K562 (cell line): ENCODE results near the gene CELSR1. TPM values are rescaled to one million over a fixed set of nuclear protein-coding genes. Genes with fewer than 3 reads are reported as not detected.

Experiments
- ATAC-seq: fragments of 200-7000 bp; cut with Tn5 transposase; 3 replicates; pipeline ENCODE4 v1.9.1; 2020; ENCODE audit warnings: moderate library complexity
- BruUV-seq: library from RNA; stranded (reverse); fragments of 400-500 nt; replicated peaks from 2 replicates; lab custom pipeline; 2021; lab: Mats Ljungman, UMichigan
- CTCF ChIA-PET: fragments of 300-600 bp; formaldehyde crosslinking; extraction: SDS; loops from one replicate; lab custom pipeline; 2021; ENCODE audit warnings: low intra/inter-chr PET ratio; lab: Yijun Ruan, JAX
- POLR2A ChIA-PET: fragments of 300-600, 350-650 bp; sonication (Branson Sonifier 250); formaldehyde crosslinking; extraction: SDS; loops from one replicate; lab custom pipeline; 2021; ENCODE audit warnings: antibody characterized with exemption, inconsistent platforms; lab: Yijun Ruan, JAX
- DNase-seq, 4 experiments: peaks; one replicate each; pipeline versions ENCODE4 v3.0.0 to v3.0.0-alpha.2; 2011 to 2018; ENCODE audit warnings: low spot score in 3 of 4, mixed read lengths in 3 of 4; ENCODE audit errors: extremely low read depth in 1 of 4
- FAIRE-seq: peaks from 2 replicates; lab custom pipeline; 2011; peaks lifted over from hg19 to GRCh38; lab: Jason Lieb, UNC
- H2AFZ ChIP-seq: 2 replicates; pipeline ENCODE4 v1.6.0; 2011; ENCODE audit warnings: low read depth, low read length, control low read depth, inconsistent platforms
- H3K27ac ChIP-seq: fragments of 200-600 bp; 3 replicates; pipeline ENCODE4 v1.8.0; 2011; ENCODE audit warnings: low read depth, mild to moderate bottlenecking, control low read depth, inconsistent platforms, low read length, moderate library complexity, mixed read lengths; ENCODE audit errors: extremely low read depth
- H3K27me3 ChIP-seq, 2 experiments: fragments of 300-600 bp in 1 of 2; 2 replicates in 1 of 2; 3 replicates in 1 of 2; pipeline versions ENCODE4 v1.6.0 to v1.8.0; 2011; ENCODE audit warnings: inconsistent platforms in 2 of 2, low read length in 2 of 2, mild to moderate bottlenecking in 1 of 2, mixed read lengths in 1 of 2, moderate library complexity in 1 of 2; ENCODE audit not compliant: control insufficient read depth in 2 of 2, insufficient read depth in 2 of 2
- H3K36me3 ChIP-seq: fragments of 300-600 bp; 3 replicates; pipeline ENCODE4 v1.8.0; 2011; ENCODE audit warnings: mild to moderate bottlenecking, low read length, inconsistent platforms; ENCODE audit not compliant: control insufficient read depth, insufficient read depth
- H3K4me1 ChIP-seq, 2 experiments: fragments of 200-600 bp in 1 of 2; replicated peaks in 1 of 2; 2 replicates in 1 of 2; 3 replicates in 1 of 2; pipeline versions ENCODE4 v1.5.1 to v1.8.0; 2011; ENCODE audit warnings: inconsistent platforms in 2 of 2, low read length in 2 of 2, mild to moderate bottlenecking in 1 of 2, mixed read lengths in 1 of 2, moderate library complexity in 1 of 2; ENCODE audit not compliant: control insufficient read depth in 2 of 2, insufficient read depth in 2 of 2
- H3K4me2 ChIP-seq: 2 replicates; pipeline ENCODE4 v1.6.1; 2011; ENCODE audit warnings: low read length, control low read depth, inconsistent platforms, mixed read lengths; ENCODE audit not compliant: insufficient read depth
- H3K4me3 ChIP-seq: fragments of 200-600 bp; sonication (generic), shearing (Covaris generic); 2 replicates; pipeline ENCODE4 v1.5.1; 2016; ENCODE audit warnings: control low read depth, inconsistent platforms
- H3K79me2 ChIP-seq: fragments of 200-600 bp; 3 replicates; pipeline ENCODE4 v1.8.0; 2011; ENCODE audit warnings: low read length, inconsistent platforms; ENCODE audit not compliant: control insufficient read depth, insufficient read depth
- H3K9ac ChIP-seq, 2 experiments: 2 replicates each; pipeline versions ENCODE4 v1.6.0 to v1.6.1; 2011; ENCODE audit warnings: low read depth in 2 of 2, low read length in 2 of 2, control low read depth in 1 of 2, inconsistent platforms in 1 of 2, mild to moderate bottlenecking in 1 of 2, mixed read lengths in 1 of 2; ENCODE audit not compliant: insufficient read depth in 1 of 2
- H3K9me1 ChIP-seq: one replicate; pipeline ENCODE4 v1.6.0; 2011; ENCODE audit warnings: inconsistent platforms, mild to moderate bottlenecking, low read length, moderate library complexity; ENCODE audit not compliant: control insufficient read depth, insufficient read depth
- H3K9me3 ChIP-seq: replicated peaks from 2 replicates; pipeline ENCODE4 v1.5.1; 2011; ENCODE audit warnings: low read depth, low read length, inconsistent platforms; ENCODE audit not compliant: control insufficient read depth, insufficient read depth
- H4K20me1 ChIP-seq: replicated peaks from 2 replicates; pipeline ENCODE4 v1.6.1; 2011; ENCODE audit warnings: low read length, inconsistent platforms, mixed read lengths; ENCODE audit not compliant: control insufficient read depth, insufficient read depth
- CEBPB ChIP-seq: fragments of 450-650 bp; IDR thresholded peaks from 2 replicates; pipeline ENCODE4 v1.6.1; 2016; ENCODE audit warnings: missing genetic modification characterization, missing compliant biosample characterization
- WGBS: fragments of 100-300 bp; shearing (Covaris generic); methylation state at CpG from one replicate; pipeline ENCODE4 v1.1.6; 2016; ENCODE audit warnings: low coverage, mixed read lengths; ENCODE audit not compliant: insufficient coverage; ENCODE audit errors: missing lambda C conversion rate; 5-methylcytosine and 5-hydroxymethylcytosine counted together
- in situ Hi-C: fragments of 300-500 bp; cut with MboI; formaldehyde crosslinking; loops from 4 replicates; pipeline ENCODE4 v1.15.0; 2018; ENCODE audit warnings: inconsistent platforms, mixed read lengths
- intact Hi-C: fragments of 100-400 bp; cut with micrococcal nuclease; formaldehyde crosslinking; loops from 2 replicates; pipeline ENCODE4 v1.14.2; 2022
- polyA plus RNA-seq, 8 experiments: library from polyadenylated mRNA; depleted of rRNA in 4 of 8; stranded (reverse) in 5 of 8; unstranded in 3 of 8; fragments of >200 nt; fragmentation: Nextera tagmentation in 2 of 8; fragmentation: Illumina TruSeq in 1 of 8; extraction: Ambion mirVana in 2 of 8; extraction: Trizol in 1 of 8; gene quantifications; 2 replicates each; pipeline versions ENCODE4 v1.2.1 to v1.2.3, GENCODE V29; 2011 to 2014; ENCODE audit warnings: inconsistent platforms in 1 of 8, missing spikeins in 1 of 8
- total RNA-seq, 7 experiments: library from RNA; depleted of rRNA in 6 of 7; stranded (reverse); fragments of >200 nt in 6 of 7; fragmentation: Illumina TruSeq in 2 of 7; extraction: Trizol in 2 of 7; gene quantifications; 2 replicates each; pipeline versions ENCODE4 v1.2.1 to v1.2.3, GENCODE V29; 2011 to 2021; ENCODE audit warnings: low replicate concordance in 1 of 7
- TF ChIP-seq, protein P1 (sequence below): sonication (generic); formaldehyde crosslinking; IDR thresholded peaks from 2 replicates; pipeline ENCODE4 v1.8.1; 2023; ENCODE audit warnings: mild to moderate bottlenecking, missing genetic modification reagents, moderate library complexity

CELSR1 gene
- total and polyA plus RNA-seq, 9 of the 15 experiments (the other 6 are each of a cell fraction or from before 2014, with no cell fraction given): under 0.01 to 0.09 TPM; not detected in 7

DNA sequence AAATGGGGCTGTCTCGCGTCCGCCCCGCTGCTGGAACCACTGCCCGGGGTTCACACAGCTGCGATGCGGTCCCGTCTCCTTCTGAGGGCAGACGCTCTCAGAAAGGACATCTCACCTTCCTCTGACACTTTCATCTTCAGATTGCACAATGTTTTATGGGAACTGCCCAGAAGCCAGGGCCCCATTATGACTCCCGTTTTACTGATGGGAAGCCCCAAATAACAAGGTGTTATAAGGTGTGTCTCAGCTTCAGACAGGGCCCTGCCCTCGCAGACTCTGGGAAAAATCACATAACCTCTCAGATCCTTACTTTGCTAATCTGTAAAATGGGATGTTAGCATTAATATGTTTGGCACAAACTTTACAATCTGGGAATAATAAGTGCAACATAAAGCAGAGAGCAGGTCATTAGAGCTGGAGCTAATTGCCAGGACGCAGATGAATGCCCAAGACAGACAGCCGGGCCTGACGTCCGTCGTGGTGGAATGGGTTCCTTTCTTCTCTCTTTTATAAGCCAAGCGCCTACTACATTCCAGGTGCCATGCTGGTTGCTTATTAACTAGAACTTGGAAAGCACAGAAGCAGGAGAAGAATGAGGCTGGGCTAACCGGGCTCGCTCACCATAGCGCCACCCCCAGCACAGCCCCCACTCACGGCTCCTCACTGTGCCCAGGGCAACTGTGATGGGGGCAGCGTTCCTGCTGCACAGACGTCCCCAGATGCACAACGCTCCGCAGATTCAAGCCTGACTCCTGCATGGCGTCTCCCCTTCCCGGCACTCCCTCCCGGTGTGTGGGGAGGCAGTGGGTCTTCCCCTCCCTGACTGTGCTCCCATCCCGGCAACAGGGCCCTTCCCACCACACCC is 158.1 kb downstream of the CELSR1 start:
- Histone ChIP-seq H2AFZ (no peak overlapping the region), H4K20me1 (no peaks in the 10 kb centered on the region; the same call in 1 of the 2 replicates), H3K4me2 (no peak overlapping the region), H3K4me3 (no peak overlapping the region), H3K9me3 (no peaks in the 10 kb centered on the region), H3K27me3 (peaks cover 5 to 48% of the 10 kb centered on the region in 2 experiments; a peak in 3 of 5 replicates), H3K4me1 (peaks cover 0 to 12% of the 10 kb centered on the region in 2 experiments; a peak in 2 of 5 replicates), H3K36me3 (no peaks in the 10 kb centered on the region), H3K9ac (no peak overlapping the region), H3K27ac (no peak overlapping the region), H3K9me1 (no peaks in the 10 kb centered on the region), H3K79me2 (no peaks in the 10 kb centered on the region)
- 2% methylated on average over 25 of the region's 29 CpGs for WGBS
- in situ Hi-C loops (no loop called here), intact Hi-C loops (no loop called here)
- no TSS peak for BruUV-seq
- ChIA-PET POLR2A (interaction anchor here (0.7 kb wide), 1 partner anchor 383 kb away, joined by 4 read pairs; the partner anchor contains the start of gene TBC1D22A), CTCF (no interaction called here)
- TF ChIP-seq, protein P1, sequence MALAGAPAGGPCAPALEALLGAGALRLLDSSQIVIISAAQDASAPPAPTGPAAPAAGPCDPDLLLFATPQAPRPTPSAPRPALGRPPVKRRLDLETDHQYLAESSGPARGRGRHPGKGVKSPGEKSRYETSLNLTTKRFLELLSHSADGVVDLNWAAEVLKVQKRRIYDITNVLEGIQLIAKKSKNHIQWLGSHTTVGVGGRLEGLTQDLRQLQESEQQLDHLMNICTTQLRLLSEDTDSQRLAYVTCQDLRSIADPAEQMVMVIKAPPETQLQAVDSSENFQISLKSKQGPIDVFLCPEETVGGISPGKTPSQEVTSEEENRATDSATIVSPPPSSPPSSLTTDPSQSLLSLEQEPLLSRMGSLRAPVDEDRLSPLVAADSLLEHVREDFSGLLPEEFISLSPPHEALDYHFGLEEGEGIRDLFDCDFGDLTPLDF (CRISPR knock-in tag): no peak
- TF ChIP-seq CEBPB (tag): peak; percentile 34; the same call in 1 of the 2 replicates
- no peak for FAIRE-seq
- ATAC-seq: no peak
- no peak for DNase-seq
